ENCODE measurements around the gene WDR45. TPM values are rescaled to one million over a fixed set of nuclear protein-coding genes. Genes with fewer than 3 reads are reported as not detected.
"Not testable (repeated sequence)": the region's sequence is repeated elsewhere in the genome, so short reads cannot be mapped to it uniquely, and the experiment has no call there.

WDR45 gene
- polyA plus RNA-seq (2012; ENCODE audit: insufficient read depth, insufficient read length) = 23.5 TPM

- H3K4me3 ChIP-seq (ENCODE audit: low read length) = peak within 1 kb of the TSS; percentile 67
- DNase-seq (ENCODE audit: low read depth, low spot score) = peak; percentile 35
These were observed at the start of gene WDR45 for GRCh38 chrX:49079489-49080428. Gene WDR45, minus strand, starts transcription at chrX:49079887. Its CDS starts 1,792 bp downstream, at chrX:49078095.

- DNase-seq (ENCODE audit: low read depth, low spot score) = no peak
- no peak overlapping the region for H3K4me3 ChIP-seq (ENCODE audit: low read length)
These were observed 49.7 kb upstream of the WDR45 start for GRCh38 chrX:49129427-49129826.

- DNase-seq (ENCODE audit: low read depth, low spot score) = not testable (repeated sequence)
These were observed 48.1 kb upstream of the WDR45 start for GRCh38 chrX:49127742-49128258.

GRCh38 chrX:49122499-49122898, 42.8 kb upstream of the WDR45 start:
- H3K4me3 ChIP-seq (ENCODE audit: low read length) = peak overlapping the region; percentile 85
- DNase-seq (ENCODE audit: low read depth, low spot score) = no peak

More at GRCh38 chrX:49127742-49128258, 48.1 kb upstream of the WDR45 start:
- not testable (repeated sequence) for H3K4me3 ChIP-seq (ENCODE audit: low read length)

GRCh38 chrX:49120091-49120490, 40.4 kb upstream of the WDR45 start:
- no peak overlapping the region for H3K4me3 ChIP-seq (ENCODE audit: low read length)
- DNase-seq (ENCODE audit: low read depth, low spot score) = no peak

GRCh38 chrX:49117581-49117980, 37.9 kb upstream of the WDR45 start:
- DNase-seq (ENCODE audit: low read depth, low spot score) = no peak
- no peak overlapping the region for H3K4me3 ChIP-seq (ENCODE audit: low read length)

GRCh38 chrX:49116716-49117115, 37.0 kb upstream of the WDR45 start:
- no peak overlapping the region for H3K4me3 ChIP-seq (ENCODE audit: low read length)
- DNase-seq (ENCODE audit: low read depth, low spot score) = no peak

GRCh38 chrX:49116076-49116475, 36.4 kb upstream of the WDR45 start:
- no peak for DNase-seq (ENCODE audit: low read depth, low spot score)
- no peak overlapping the region for H3K4me3 ChIP-seq (ENCODE audit: low read length)

- no peak for DNase-seq (ENCODE audit: low read depth, low spot score)
- H3K4me3 ChIP-seq (ENCODE audit: low read length) = no peak overlapping the region
These were observed 32.1 kb upstream of the WDR45 start for GRCh38 chrX:49111791-49112190.

- H3K4me3 ChIP-seq (ENCODE audit: low read length) = no peak overlapping the region
- DNase-seq (ENCODE audit: low read depth, low spot score) = no peak
These were observed 30.7 kb upstream of the WDR45 start for GRCh38 chrX:49110417-49110816.

- no peak for DNase-seq (ENCODE audit: low read depth, low spot score)
- no peak overlapping the region for H3K4me3 ChIP-seq (ENCODE audit: low read length)
These were observed 29.0 kb upstream of the WDR45 start for GRCh38 chrX:49108641-49109040.

GRCh38 chrX:49106930-49107329, 27.2 kb upstream of the WDR45 start:
- H3K4me3 ChIP-seq (ENCODE audit: low read length) = no peak overlapping the region
- DNase-seq (ENCODE audit: low read depth, low spot score) = no peak

- no peak for DNase-seq (ENCODE audit: low read depth, low spot score)
- H3K4me3 ChIP-seq (ENCODE audit: low read length) = no peak overlapping the region
These were observed 26.6 kb upstream of the WDR45 start for GRCh38 chrX:49106296-49106695.

GRCh38 chrX:49103637-49104036, 23.9 kb upstream of the WDR45 start:
- DNase-seq (ENCODE audit: low read depth, low spot score) = no peak

GRCh38 chrX:49102190-49102589, 22.5 kb upstream of the WDR45 start:
- no peak for DNase-seq (ENCODE audit: low read depth, low spot score)
- no peak overlapping the region; the same call in 1 of the 2 replicates for H3K4me3 ChIP-seq (ENCODE audit: low read length)

More at GRCh38 chrX:49103637-49104036, 23.9 kb upstream of the WDR45 start:
- H3K4me3 ChIP-seq (ENCODE audit: low read length) = no peak overlapping the region

GRCh38 chrX:49101629-49101984, 21.9 kb upstream of the WDR45 start:
- DNase-seq (ENCODE audit: low read depth, low spot score) = no peak
- H3K4me3 ChIP-seq (ENCODE audit: low read length) = peak overlapping the region; percentile 81

- peak overlapping the region; percentile 81 for H3K4me3 ChIP-seq (ENCODE audit: low read length)
- peak; percentile 90 for DNase-seq (ENCODE audit: low read depth, low spot score)
These were observed 21.3 kb upstream of the WDR45 start for GRCh38 chrX:49100704-49101628.

GRCh38 chrX:49096419-49096818, 16.7 kb upstream of the WDR45 start:
- H3K4me3 ChIP-seq (ENCODE audit: low read length) = no peak overlapping the region
- DNase-seq (ENCODE audit: low read depth, low spot score) = no peak

GRCh38 chrX:49089553-49089952, 9.9 kb upstream of the WDR45 start:
- DNase-seq (ENCODE audit: low read depth, low spot score) = no peak
- no peak overlapping the region for H3K4me3 ChIP-seq (ENCODE audit: low read length)
